ENCODE measurements around the gene PEAK3. TPM values are rescaled to one million over a fixed set of nuclear protein-coding genes. Genes with fewer than 3 reads are reported as not detected.

The PEAK3 gene
- total RNA-seq, 1 donor, result under 0.01 TPM

DNA sequence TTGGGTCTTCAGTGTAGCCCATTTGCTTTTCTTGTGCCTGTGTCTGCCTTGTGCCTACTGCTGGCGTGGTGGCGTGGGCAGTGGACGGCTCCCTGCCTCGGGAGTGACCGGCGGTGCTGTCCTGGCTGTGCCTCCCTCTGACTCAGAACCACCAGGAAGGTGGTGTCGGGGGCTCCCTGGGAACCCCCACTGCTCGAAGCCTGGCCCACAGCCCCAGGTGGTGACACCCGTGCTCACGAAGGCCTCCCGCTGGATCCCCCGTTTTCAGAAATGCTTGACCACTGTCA lies 37.9 kb downstream of the PEAK3 start:
- TF ChIP-seq, protein P1, sequence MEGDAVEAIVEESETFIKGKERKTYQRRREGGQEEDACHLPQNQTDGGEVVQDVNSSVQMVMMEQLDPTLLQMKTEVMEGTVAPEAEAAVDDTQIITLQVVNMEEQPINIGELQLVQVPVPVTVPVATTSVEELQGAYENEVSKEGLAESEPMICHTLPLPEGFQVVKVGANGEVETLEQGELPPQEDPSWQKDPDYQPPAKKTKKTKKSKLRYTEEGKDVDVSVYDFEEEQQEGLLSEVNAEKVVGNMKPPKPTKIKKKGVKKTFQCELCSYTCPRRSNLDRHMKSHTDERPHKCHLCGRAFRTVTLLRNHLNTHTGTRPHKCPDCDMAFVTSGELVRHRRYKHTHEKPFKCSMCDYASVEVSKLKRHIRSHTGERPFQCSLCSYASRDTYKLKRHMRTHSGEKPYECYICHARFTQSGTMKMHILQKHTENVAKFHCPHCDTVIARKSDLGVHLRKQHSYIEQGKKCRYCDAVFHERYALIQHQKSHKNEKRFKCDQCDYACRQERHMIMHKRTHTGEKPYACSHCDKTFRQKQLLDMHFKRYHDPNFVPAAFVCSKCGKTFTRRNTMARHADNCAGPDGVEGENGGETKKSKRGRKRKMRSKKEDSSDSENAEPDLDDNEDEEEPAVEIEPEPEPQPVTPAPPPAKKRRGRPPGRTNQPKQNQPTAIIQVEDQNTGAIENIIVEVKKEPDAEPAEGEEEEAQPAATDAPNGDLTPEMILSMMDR (IDR thresholded peaks at IDR 0.05; ENCODE audit: insufficient read depth, low read depth, low read length), result no peak
- H3K4me3 ChIP-seq (ENCODE audit: low read depth, low read length), result no peak overlapping the region
- DNase-seq (ENCODE audit: low read depth), result no peak

DNA sequence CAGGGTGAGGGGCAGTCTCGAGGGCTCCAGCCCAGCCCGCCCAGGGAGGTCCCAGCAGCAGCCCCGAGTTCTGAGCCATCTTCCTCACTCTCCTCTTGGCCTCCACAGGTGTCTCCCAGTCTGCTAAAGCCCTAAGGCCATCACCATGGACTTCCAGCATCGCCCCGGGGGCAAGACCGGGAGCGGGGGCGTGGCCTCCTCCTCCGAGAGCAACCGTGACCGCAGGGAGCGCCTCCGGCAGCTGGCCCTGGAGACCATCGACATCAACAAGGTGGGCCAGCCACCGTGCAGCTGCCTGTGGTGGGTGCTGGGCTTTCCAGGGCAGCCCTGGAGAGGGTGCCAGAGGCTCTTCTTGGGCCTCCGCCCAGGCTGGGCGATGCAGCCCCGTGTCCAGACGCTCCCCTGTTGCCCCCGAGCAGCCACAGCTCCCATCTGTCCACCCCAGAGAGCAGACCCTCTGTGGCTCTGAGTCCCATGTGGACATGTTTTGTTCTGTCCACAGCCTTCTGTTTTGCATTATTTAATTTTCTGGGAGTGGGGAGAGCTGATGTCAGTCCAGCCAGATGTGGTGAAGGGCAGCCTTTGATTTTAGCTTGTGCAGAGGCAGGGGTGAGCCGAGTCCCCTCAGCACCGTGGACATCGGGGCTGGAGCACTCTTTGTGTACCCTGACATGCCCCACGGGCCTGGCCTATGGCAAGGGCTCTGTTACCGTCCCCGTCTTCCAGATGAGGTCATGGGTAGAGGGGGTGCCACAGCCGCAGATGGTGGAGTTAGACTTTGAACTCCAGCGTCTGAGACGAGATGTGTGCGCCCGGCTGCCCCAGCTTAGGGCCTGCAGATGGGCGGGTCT lies 38.5 kb downstream of the PEAK3 start:
- no peak overlapping the region for H3K4me3 ChIP-seq (ENCODE audit: low read depth, low read length)
- DNase-seq (ENCODE audit: low read depth), result no peak
- TF ChIP-seq, protein P1 (IDR thresholded peaks at IDR 0.05; ENCODE audit: insufficient read depth, low read depth, low read length), result no peak

DNA sequence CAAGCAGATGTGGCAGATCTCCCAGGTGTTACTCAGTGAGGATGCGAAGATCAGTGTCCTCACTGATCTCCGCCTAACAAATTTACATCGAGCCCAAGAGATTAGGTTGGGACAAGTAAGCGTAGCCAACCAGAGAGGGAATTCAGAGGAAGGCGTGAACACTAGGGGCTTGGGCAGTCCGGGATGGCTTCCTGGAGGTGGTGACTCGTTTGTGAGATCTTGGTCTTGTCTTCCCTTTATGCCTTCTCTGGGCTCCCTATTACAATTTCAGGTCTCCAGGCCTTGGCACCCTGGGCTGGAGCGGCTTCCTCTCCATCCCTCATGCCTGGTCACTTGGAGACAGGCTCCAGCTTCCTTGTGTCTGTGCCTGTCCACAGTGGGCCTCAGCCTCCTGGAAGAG lies 39.2 kb downstream of the PEAK3 start:
- no peak overlapping the region for H3K4me3 ChIP-seq (ENCODE audit: low read depth, low read length)
- no peak for DNase-seq (ENCODE audit: low read depth)
- TF ChIP-seq, protein P1 (IDR thresholded peaks at IDR 0.05; ENCODE audit: insufficient read depth, low read depth, low read length), result no peak

DNA sequence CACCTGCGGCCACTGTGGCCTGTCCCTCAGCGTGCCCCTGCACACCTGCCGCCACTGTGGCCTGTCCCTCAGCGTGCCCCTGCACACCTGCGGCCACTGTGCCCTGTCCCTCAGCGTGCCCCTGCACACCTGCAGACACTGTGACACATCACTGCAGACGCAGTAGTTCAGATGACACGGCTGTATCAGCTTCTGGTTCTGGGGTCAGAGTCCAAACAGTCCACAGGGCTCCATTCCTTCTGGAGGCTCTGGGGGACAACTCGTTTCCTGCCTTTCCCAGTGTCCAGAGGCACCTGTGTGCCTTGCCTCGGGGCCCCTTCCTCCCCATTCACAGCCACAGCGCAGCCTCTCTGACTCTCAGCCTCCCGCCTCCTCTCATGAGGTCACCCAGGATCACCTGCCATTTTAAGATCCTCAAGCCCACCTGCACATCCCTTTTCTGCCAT lies 39.9 kb downstream of the PEAK3 start:
- TF ChIP-seq, protein P1 (IDR thresholded peaks at IDR 0.05; ENCODE audit: insufficient read depth, low read depth, low read length), result no peak
- DNase-seq (ENCODE audit: low read depth), result no peak

DNA sequence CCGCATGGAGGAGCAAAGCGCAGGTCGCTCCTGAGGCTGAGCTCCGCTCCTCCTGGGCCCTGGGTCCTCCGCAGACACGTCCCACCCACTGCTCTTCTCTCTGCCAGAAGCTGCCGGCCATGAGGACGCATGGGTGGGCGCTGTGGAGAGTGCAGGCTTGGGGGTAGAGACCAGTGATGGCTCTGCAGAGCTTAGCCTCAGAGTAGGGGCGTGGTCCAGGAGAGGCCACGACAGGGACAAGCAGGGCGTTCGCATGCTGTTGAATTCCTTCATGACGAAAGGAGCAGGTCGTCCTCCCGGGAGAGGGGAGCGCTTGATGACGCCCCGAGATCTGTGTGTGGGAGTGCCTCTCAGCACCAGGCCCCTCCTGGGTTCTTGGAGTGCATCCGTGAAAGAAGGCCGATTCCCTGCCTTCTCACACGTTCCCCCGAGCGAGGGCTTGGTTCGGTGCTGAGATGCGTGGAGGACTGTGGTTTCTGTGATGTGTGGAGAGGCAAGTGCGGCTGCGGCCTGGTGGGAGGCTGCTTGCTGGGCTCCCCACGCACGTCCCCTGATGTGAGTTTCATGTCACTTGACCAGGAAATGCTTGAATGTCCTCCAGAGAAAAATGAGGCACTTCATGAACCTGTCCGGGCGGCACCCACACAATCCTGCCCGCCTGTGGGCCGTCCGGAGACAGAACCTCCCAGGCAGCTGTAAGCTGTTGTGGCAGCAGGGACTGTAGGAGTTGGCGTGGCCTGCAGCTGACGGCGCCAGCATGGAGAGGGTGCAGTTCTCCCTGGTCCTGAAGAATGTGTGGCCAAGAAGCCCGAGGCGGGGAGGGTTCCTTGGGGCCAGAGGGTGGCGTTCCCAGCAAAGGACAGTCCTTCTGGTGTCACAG lies 40.9 kb downstream of the PEAK3 start:
- no peak overlapping the region for H3K4me3 ChIP-seq (ENCODE audit: low read depth, low read length)
- DNase-seq (ENCODE audit: low read depth), result peak; percentile 55
- TF ChIP-seq, protein P1 (IDR thresholded peaks at IDR 0.05; ENCODE audit: insufficient read depth, low read depth, low read length), result no peak

More for the DNA sequence above, 39.9 kb downstream of the PEAK3 start:
- H3K4me3 ChIP-seq (ENCODE audit: low read depth, low read length), result no peak overlapping the region

DNA sequence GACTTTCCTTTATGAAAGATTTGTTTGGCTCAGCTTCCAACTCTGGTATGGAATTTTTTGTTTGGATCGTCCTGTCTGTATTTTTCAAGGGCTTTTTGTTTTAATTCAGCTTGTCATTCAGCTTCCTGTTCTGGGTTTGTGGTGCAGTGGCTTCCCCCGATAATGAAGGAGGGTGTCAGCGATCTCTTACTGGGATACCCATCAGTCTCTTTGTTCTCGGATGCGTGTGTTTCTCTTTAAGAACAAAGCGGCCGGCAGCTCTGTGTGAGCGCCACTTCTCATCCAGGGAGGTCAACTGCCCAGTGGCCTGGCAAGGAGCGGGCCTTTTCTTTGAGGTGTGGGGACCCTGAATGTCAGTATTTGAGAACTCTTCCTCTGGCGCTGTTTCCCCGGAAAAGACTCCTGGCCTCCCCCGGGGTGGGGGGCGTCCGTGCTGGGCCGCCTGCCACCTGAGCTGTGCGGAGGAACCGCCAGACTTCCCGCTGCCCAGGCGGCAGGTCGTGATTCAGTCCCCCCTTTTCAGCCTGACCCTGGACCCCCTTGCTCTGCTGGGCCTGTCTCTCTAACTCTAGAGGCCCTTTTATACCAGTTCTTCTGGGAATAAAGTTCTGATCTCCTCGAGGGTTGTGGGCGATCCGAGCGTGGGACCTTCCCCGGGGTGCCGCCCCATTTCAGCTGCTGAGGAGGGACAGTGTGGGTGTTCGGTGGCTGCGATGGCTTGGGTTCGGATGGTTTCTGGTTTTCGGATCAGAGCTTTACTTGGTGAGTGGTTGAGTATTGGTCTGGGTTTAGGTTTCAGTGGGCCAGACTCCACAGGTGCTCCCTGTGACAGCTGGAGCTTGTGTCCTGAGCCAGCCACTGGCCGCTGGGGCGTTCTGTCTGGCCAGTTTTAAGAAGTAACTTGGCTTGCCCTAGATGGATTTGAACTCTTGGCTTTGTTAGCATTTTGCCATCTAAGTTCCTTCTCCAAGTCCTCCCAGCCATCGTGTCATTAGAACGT lies 41.9 kb downstream of the PEAK3 start:
- TF ChIP-seq, protein P1 (IDR thresholded peaks at IDR 0.05; ENCODE audit: insufficient read depth, low read depth, low read length), result no peak
- peak overlapping the region; percentile 42 for H3K4me3 ChIP-seq (ENCODE audit: low read depth, low read length)

More for the DNA sequence above, 41.9 kb downstream of the PEAK3 start:
- peak; percentile 47 for DNase-seq (ENCODE audit: low read depth)
